DOHH2 (cell line): Measurements from ENCODE around the gene TCF3.
"Not testable (repeated sequence)": the region's sequence is repeated elsewhere in the genome, so short reads cannot be mapped to it uniquely, and the experiment has no call there.

Source experiments
- H3F3A ChIP-seq: fragments of 200-600 bp; sonication (generic), shearing (Covaris generic); 2 replicates; pipeline ENCODE4 v1.6.0; 2016; ENCODE audit warnings: antibody characterized with exemption, mild to moderate bottlenecking; ENCODE audit not compliant: control insufficient read depth, insufficient read depth
- H3K27ac ChIP-seq: fragments of 200-600 bp; sonication (generic); 2 replicates; pipeline ENCODE4 v1.5.1; 2014; ENCODE audit warnings: low read depth, mild to moderate bottlenecking, low read length, moderate library complexity
- H3K27me3 ChIP-seq: fragments of 200-600 bp; sonication (generic); 2 replicates; pipeline ENCODE4 v1.6.1; 2014; ENCODE audit warnings: mild to moderate bottlenecking, low read length, mixed read lengths; ENCODE audit not compliant: control insufficient read depth
- H3K36me3 ChIP-seq: fragments of 200-600 bp; sonication (generic); 2 replicates; pipeline ENCODE4 v1.6.1; 2014; ENCODE audit warnings: mild to moderate bottlenecking, low read length, moderate library complexity, mixed read lengths; ENCODE audit not compliant: control insufficient read depth
- H3K4me1 ChIP-seq: fragments of 200-600 bp; sonication (generic); 2 replicates; pipeline ENCODE4 v1.6.1; 2014; ENCODE audit warnings: mild to moderate bottlenecking, low read length, mixed read lengths; ENCODE audit not compliant: control insufficient read depth
- H3K4me2 ChIP-seq: fragments of 200-600 bp; sonication (generic); 2 replicates; pipeline ENCODE4 v1.6.0; 2014; ENCODE audit warnings: mild to moderate bottlenecking, low read length, moderate library complexity
- H3K4me3 ChIP-seq: fragments of 200-600 bp; sonication (generic); 2 replicates; pipeline ENCODE4 v1.5.1; 2014; ENCODE audit warnings: mild to moderate bottlenecking, low read length, mixed read lengths
- H3K79me2 ChIP-seq: fragments of 200-600 bp; sonication (generic); 2 replicates; pipeline ENCODE4 v1.6.1; 2014; ENCODE audit warnings: mild to moderate bottlenecking, low read length, mixed read lengths; ENCODE audit not compliant: control insufficient read depth
- H3K9me2 ChIP-seq: fragments of 200-600 bp; sonication (generic); replicated peaks from 2 replicates; pipeline ENCODE4 v1.6.1; 2014; ENCODE audit warnings: mild to moderate bottlenecking, low read length, mixed read lengths; ENCODE audit not compliant: control insufficient read depth
- H3K9me3 ChIP-seq: fragments of 200-600 bp; sonication (generic); 2 replicates; pipeline ENCODE4 v1.6.1; 2014; ENCODE audit warnings: antibody characterized with exemption, low read length, mixed read lengths; ENCODE audit not compliant: control insufficient read depth, insufficient read depth
- H4K20me1 ChIP-seq: fragments of 200-600 bp; sonication (generic); 2 replicates; pipeline ENCODE4 v1.6.0; 2014; ENCODE audit warnings: low read depth, mild to moderate bottlenecking, antibody characterized with exemption, low read length, moderate library complexity; ENCODE audit not compliant: control insufficient read depth, insufficient read depth
- EZH2phosphoT487 ChIP-seq: fragments of 200-600 bp; sonication (generic); IDR thresholded peaks from 2 replicates; pipeline ENCODE4 v1.6.1; 2017; ENCODE audit warnings: borderline replicate concordance, mild to moderate bottlenecking, antibody characterized with exemption, low read length, moderate library complexity, mixed read lengths
- TF ChIP-seq, protein P1 (sequence below): fragments of 200-600 bp; sonication (generic); IDR thresholded peaks from one replicate; pipeline ENCODE4 v1.5.1; 2014; ENCODE audit warnings: antibody characterized with exemption, mild to moderate bottlenecking, low read depth, low read length; ENCODE audit not compliant: poor library complexity, severe bottlenecking

Gene TCF3

DNA sequence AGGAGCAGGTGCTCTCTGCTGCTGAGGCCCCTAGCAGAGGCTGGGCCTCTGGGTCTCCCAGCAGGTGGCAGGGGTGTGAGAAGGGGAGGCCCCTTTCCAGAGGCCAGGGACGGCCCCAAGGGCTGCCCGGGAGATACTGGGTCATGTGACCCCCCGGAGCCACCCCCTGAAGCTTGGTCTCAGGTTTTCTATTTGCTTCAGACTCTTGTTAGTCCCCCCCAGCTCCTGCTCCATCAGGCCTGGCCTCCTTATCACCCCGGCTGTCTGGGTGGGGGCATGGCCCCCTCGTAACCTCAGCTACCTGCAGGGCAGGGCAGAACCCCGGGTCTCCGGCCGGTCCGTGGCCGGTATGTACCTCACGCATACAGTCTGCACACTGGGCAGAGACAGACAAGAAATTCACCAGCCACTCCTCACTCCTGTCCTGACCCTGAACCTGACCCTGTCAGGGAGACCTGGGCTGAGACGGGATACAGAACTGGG is 13.2 kb upstream of the TCF3 start:
- H3K79me2 ChIP-seq: no peaks in the 10 kb centered on the region
- TF ChIP-seq, protein P1, sequence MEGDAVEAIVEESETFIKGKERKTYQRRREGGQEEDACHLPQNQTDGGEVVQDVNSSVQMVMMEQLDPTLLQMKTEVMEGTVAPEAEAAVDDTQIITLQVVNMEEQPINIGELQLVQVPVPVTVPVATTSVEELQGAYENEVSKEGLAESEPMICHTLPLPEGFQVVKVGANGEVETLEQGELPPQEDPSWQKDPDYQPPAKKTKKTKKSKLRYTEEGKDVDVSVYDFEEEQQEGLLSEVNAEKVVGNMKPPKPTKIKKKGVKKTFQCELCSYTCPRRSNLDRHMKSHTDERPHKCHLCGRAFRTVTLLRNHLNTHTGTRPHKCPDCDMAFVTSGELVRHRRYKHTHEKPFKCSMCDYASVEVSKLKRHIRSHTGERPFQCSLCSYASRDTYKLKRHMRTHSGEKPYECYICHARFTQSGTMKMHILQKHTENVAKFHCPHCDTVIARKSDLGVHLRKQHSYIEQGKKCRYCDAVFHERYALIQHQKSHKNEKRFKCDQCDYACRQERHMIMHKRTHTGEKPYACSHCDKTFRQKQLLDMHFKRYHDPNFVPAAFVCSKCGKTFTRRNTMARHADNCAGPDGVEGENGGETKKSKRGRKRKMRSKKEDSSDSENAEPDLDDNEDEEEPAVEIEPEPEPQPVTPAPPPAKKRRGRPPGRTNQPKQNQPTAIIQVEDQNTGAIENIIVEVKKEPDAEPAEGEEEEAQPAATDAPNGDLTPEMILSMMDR: no peak
- H3K27me3 ChIP-seq: no peaks in the 10 kb centered on the region
- H3F3A ChIP-seq: peaks cover 20% of the 10 kb centered on the region
- peaks cover 82% of the 10 kb centered on the region for H3K4me1 ChIP-seq
- no peaks in the 10 kb centered on the region; the same call in 1 of the 2 replicates for H3K36me3 ChIP-seq
- H3K9me2 ChIP-seq: no peaks in the 10 kb centered on the region
- peak overlapping the region; percentile 63 for H3K4me2 ChIP-seq
- H3K27ac ChIP-seq: peak overlapping the region; percentile 61
- peaks cover 5% of the 10 kb centered on the region; the same call in 1 of the 2 replicates for H3K9me3 ChIP-seq
- H4K20me1 ChIP-seq: no peaks in the 10 kb centered on the region
- H3K4me3 ChIP-seq: peak overlapping the region; percentile 23

DNA sequence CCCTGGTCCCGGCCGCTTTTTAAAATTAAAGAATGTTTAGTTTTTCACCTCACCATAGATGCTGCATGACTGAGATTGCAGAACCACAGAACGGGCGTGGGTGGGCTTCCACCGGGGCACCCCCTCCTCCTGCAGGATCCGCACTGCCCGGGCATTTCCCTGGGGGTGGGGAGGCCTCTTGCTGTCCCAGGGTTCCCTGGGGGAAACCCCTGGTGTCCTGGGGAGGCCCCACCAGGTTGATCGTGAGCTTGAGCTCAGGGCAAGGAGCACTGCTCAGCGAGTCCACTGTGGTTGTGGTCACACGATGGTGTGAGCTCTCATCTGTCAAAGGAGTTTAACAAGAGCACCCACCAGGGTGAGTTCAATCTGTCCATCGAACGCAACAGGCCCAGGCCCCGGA is 11.4 kb upstream of the TCF3 start:
- Histone ChIP-seq H4K20me1 (no peaks in the 10 kb centered on the region), H3K9me2 (no peaks in the 10 kb centered on the region), H3K79me2 (no peaks in the 10 kb centered on the region), H3K36me3 (no peaks in the 10 kb centered on the region; the same call in 1 of the 2 replicates), H3F3A (peaks cover 24% of the 10 kb centered on the region), H3K4me3 (no peak overlapping the region), H3K27ac (no peak overlapping the region), H3K27me3 (no peaks in the 10 kb centered on the region), H3K9me3 (peaks cover 5% of the 10 kb centered on the region; the same call in 1 of the 2 replicates), H3K4me2 (0 out of 2 replicates have a peak overlapping the region, but pooled peaks have one; percentile 11), H3K4me1 (peaks cover 69% of the 10 kb centered on the region)
- TF ChIP-seq, protein P1: no peak
- TF ChIP-seq EZH2phosphoT487: no peak

DNA sequence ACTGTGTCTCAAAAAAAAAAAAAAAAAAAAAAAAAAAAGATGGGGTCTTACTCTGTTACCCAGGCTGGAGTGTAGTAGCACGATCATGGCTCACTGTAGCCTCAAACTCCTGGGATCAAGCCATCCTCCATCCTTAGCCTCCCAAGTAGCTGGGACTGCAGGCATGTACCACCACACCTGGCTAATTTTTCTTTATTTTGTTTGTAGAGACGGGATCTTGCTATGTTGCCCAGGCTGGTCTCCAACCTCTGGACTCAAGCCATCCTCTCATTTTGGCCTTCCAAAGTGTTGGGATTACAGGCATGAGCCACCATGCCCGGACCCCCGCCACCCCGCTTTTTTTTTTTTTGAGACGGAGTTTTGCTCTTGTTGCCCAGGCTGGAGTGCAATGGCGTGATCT is 10.8 kb upstream of the TCF3 start:
- H3F3A ChIP-seq: peaks cover 19% of the 10 kb centered on the region
- not testable (repeated sequence) for H3K27me3 ChIP-seq, H3K4me3 ChIP-seq, H3K36me3 ChIP-seq, H3K27ac ChIP-seq, H3K79me2 ChIP-seq, H4K20me1 ChIP-seq, H3K9me2 ChIP-seq, H3K4me2 ChIP-seq, H3K9me3 ChIP-seq
- peaks cover 63% of the 10 kb centered on the region for H3K4me1 ChIP-seq

DNA sequence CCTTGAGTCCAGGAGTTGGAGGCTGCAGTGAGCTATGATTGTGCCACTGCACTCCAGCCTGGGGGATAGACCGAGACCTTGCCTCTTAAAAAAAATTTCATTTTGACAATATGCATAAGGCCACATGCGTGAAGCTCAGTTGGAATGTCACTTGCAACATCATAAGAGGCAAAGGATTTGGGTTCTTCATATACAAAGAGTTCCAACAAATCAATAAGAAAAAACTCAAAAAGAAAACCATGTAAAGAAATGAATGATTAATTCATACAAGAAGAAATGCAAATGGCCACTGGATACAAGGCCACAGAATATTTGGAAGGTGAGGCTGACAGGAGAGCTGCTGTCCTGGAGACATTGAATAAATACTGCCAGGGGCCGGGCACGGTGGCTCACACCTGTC is 9.6 kb upstream of the TCF3 start:
- Histone ChIP-seq H3K9me3 (peaks cover 5% of the 10 kb centered on the region; the same call in 1 of the 2 replicates), H3K4me1 (peaks cover 52% of the 10 kb centered on the region), H3K27ac (no peak overlapping the region), H3K4me3 (no peak overlapping the region), H3K9me2 (no peaks in the 10 kb centered on the region), H3K27me3 (no peaks in the 10 kb centered on the region), H3K36me3 (no peaks in the 10 kb centered on the region), H3K4me2 (no peak overlapping the region), H3K79me2 (no peaks in the 10 kb centered on the region), H4K20me1 (no peaks in the 10 kb centered on the region), H3F3A (peaks cover 10% of the 10 kb centered on the region)
- TF ChIP-seq, protein P1: no peak
- TF ChIP-seq EZH2phosphoT487: no peak
